Measurements from ENCODE around the gene KRTAP9-3.
"Not testable (repeated sequence)": the region's sequence is repeated elsewhere in the genome, so short reads cannot be mapped to it uniquely, and the experiment has no call there.

Gene KRTAP9-3

DNA sequence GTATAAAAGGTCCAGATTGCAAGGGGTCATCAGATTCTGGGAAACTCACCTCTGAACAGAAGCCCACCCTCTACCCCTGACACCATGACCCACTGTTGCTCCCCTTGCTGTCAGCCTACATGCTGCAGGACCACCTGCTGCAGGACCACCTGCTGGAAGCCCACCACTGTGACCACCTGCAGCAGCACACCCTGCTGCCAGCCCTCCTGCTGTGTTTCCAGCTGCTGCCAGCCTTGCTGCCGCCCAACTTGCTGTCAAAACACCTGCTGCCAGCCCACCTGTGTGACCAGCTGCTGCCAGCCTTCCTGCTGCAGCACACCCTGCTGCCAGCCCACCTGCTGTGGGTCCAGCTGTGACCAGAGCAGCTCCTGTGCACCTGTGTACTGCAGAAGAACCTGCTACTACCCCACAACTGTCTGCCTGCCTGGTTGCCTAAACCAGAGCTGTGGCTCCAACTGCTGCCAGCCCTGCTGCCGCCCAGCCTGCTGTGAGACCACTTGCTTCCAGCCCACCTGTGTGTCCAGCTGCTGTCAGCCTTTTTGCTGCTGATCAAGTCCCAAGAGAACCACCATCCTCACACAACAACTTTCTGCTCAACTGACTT, 17.5 kb downstream of the KRTAP9-3 start, which contains the start of gene KRTAP9-4:
Gene KRTAP9-4, plus strand, starts transcription at position 51 of the 604 bp plus-strand sequence. Its CDS starts 34 bp downstream, at position 85.
- DNase-seq (ENCODE audit: low read depth in 2 of 2, low spot score in 1 of 2), result not testable (repeated sequence)

DNA sequence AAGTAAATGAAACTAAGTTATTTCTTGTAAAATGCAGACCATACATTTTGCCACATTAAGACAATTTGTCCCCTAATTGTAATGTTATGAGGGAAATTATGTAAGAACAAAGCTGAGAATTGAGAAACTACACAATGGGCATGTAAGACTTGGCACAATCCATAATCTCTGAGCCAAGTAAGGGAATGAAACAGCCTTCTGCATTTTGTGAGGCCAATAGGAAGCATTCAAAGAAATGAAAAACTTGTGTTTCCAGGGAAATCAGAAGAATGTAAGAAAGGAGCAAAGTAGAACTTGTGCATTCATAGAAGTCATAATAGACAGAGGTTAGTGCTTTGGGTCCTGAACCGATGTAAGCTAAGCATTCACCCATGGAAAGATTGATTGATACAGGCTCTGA, 19.0 kb downstream of the KRTAP9-3 start:
- DNase-seq (ENCODE audit: low read depth in 2 of 2, low spot score in 1 of 2), result no peak

DNA sequence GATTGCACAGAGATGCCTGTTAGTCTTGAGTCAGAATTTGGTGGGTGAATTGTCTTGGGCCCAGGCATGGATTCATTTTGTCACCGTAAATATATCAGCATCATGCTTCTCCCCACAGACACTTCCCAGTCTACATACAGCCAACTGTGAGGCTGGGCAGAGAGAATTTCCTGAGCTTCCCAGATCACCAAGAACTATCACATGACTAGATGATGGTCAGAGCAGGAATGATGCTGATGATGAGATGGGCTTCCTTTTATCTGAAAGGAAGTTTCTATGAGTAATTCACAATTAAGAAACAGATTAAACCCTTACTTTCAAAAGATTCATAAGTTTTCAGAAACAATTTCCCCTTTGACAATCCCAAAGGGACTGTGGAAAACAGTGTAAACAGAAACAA, 22.6 kb downstream of the KRTAP9-3 start:
- DNase-seq (ENCODE audit: low read depth in 2 of 2, low spot score in 1 of 2), result no peak

DNA sequence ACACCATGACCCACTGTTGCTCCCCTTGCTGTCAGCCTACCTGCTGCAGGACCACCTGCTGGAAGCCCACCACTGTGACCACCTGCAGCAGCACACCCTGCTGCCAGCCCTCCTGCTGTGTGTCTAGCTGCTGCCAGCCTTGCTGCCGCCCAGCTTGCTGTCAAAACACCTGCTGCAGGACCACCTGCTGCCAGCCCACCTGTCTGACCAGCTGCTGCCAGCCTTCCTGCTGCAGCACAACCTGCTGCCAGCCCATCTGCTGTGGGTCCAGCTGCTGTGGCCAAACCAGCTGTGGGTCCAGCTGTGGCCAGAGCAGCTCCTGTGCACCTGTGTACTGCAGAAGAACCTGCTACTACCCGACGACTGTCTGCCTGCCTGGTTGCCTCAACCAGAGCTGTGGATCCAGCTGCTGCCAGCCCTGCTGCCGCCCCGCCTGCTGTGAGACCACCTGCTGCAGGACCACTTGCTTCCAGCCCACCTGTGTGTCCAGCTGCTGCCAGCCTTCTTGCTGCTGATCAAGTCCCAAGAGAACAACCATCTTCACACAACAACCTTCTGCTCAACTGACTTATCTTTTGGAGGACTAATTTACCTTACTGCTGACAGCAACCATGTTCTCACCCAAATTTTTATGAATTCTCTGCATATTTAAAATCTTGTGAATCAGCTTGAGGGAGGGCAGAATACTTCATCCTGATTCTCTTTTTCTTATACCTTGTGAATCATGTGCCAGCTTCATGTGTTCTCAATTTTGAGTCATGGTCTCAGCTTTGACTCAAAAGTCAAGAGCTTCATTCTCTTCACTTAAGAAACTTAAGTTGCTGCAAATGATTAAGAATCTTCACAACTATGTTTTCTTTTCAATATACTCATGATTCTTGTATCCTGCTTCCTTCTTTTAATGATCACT, 23.4 kb downstream of the KRTAP9-3 start, which contains the start of gene KRTAP9-9:
Gene KRTAP9-9, plus strand, starts transcription at position 4 of the 910 bp plus-strand sequence.
- DNase-seq (ENCODE audit: low read depth in 2 of 2, low spot score in 1 of 2), result not testable (repeated sequence)

DNA sequence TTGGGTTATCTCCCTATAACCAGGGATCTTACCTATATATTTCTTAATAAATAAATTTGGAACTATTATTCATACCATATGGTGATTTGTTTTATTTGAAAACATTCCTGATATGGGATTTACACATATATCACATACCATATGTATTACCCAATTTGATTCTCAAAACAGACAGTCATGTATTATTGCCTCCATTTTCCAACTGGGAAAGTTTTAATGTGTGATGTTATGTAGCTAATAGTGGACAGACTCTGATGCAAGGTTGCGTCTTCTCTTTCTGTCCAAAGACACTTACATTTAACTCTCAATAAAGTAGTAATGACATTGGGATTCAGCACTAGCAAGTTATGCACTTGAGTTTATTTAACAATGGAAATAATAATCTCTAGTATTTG, 24.0 kb downstream of the KRTAP9-3 start:
- no peak for DNase-seq (ENCODE audit: low read depth in 2 of 2, low spot score in 1 of 2)

DNA sequence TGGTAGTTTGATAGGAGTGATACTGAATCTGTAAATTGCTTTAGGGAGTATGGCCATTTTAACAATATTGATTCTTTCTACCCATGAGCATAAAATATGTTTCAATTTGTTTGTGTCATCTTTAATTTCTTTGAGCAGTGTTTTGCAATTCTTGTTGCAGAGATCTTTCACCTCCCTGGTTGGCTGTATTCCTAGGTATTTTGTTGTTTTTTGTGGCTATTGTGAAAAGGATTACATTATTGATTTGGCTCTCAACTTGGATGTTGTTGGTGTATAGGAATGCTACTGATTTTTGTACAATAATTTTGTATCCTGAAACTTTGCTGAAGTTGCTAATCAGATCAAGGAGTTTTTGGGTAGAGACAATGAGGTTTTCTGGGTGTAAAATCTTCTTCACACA, 26.2 kb downstream of the KRTAP9-3 start:
- DNase-seq (ENCODE audit: low read depth in 2 of 2, low spot score in 1 of 2), result no peak

DNA sequence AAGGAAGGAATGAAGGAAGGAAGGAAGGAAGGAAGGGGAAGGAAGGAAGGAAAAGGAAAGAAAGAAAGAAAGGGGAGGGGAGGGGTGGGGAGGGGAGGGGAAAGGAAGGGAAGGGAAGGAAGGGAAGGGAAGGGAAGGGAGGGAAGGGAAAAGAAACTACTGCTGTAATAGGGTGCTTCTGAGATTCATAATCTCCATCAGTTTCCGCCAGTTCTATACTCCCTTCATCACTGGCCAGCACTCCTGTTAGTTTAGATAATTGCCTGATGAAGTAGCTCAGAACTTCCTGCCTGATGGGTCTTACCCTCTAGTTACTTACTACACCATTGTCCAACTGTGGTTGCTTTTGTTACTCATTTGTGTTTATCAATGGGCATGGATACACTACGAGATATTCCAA, 31.0 kb downstream of the KRTAP9-3 start:
- DNase-seq (ENCODE audit: low read depth in 2 of 2, low spot score in 1 of 2), result no peak

DNA sequence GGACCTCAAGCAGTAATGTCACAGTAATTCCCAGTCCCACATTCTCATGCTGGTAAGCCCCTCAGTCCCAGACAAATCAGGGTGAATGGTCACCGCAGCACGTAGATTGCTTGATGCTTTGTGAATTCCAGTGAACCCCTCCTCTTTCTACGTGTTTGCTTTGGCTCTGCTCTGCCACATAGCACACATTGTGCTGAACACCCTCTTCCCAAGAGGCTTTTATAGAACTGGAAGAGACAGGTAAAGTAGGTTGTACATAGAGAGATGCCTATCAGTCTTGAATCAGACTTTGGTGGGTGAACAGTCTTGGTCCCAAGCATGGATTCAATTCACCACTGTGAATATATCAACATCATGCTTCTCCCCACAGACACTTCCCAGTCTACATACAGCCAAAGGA, 32.4 kb downstream of the KRTAP9-3 start:
- DNase-seq (ENCODE audit: low read depth in 2 of 2, low spot score in 1 of 2), result no peak

DNA sequence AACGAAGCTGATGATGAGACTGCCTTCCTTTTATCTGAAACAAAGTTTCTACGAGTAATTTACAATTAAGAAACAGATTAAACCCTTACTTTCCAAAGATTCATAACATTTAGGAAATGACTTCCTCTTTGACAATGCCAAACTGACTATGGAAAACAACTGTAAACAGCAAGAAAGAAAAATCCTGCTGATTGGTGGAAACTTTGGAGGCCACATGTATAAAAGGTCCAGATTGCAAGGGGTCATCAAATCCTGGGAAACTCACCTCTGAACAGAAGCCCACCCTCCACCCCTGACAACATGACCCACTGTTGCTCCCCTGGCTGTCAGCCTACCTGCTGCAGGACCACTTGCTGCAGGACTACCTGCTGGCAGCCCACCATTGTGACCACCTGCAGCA, 32.8 kb downstream of the KRTAP9-3 start, which contains the start of gene KRTAP9-6:
Gene KRTAP9-6, plus strand, starts transcription at position 301 of the 400 bp plus-strand sequence. Its CDS starts 0 bp downstream, at position 301.
- DNase-seq (ENCODE audit: low read depth in 2 of 2, low spot score in 1 of 2), result no peak

DNA sequence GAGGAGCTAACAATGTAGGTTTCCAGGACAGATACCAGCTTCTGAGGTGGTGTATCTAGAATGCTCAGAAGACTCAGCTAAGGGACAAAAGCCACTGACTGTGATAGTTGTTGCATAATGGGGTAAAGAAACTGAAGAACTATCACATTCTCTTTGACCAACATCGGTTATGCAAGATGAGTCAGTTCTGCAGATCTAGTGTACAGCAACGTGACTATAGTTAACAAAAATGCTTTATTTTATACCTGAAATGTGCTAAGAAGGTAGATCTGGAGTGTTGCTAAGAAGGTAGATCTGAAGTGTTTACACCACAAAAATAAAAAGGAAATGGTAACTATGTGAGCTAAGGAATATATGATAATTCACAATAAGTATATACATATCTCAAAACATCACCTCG, 35.5 kb downstream of the KRTAP9-3 start:
- DNase-seq (ENCODE audit: low read depth in 2 of 2, low spot score in 1 of 2), result no peak

DNA sequence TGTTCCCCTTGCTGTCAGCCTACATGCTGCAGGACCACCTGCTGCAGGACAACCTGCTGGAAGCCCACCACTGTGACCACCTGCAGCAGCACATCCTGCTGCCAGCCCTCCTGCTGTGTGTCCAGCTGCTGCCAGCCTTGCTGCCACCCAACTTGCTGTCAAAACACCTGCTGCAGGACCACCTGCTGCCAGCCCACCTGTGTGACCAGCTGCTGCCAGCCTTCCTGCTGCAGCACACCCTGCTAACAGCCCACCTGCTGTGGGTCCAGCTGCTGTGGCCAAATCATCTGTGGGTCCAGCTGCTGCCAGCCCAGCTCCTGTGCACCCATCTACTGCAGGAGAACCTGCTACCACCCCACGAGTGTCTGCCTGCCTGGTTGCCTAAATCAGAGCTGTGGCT, 39.1 kb downstream of the KRTAP9-3 start:
- DNase-seq (ENCODE audit: low read depth in 2 of 2, low spot score in 1 of 2), result not testable (repeated sequence)

DNA sequence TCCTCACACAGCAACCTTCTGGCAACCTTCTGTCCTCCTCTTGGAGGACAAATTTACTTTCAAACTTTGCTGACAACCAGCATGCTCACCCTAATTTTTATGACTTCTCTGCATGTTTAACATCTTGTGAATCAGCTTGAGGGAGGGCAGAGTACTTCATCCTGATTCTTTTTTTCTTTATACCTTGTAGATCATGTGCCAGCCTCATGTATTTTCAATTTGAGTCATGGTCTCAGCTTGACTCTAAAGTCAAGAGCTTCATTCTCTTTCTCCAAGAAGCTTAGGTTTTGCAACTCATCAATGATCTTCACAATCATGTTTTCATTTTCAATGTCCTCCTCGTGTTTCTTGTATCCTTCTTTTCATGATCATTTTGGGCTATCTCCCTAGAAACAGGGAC, 39.6 kb downstream of the KRTAP9-3 start:
- no peak for DNase-seq (ENCODE audit: low read depth in 2 of 2, low spot score in 1 of 2)

DNA sequence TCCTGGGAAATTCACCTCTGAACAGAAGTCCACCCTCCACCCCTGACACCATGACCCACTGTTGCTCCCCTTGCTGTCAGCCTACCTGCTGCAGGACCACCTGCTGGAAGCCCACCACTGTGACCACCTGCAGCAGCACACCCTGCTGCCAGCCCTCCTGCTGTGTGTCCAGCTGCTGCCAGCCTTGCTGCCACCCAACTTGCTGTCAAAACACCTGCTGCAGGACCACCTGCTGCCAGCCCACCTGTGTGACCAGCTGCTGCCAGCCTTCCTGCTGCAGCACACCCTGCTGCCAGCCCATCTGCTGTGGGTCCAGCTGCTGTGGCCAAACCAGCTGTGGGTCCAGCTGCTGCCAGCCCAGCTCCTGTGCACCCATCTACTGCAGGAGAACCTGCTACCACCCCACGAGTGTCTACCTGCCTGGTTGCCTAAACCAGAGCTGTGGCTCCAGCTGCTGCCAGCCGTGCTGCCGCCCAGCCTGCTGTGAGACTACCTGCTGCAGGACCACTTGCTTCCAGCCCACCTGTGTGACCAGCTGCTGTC, 43.5 kb downstream of the KRTAP9-3 start, which contains the start of gene KRTAP9-7:
Gene KRTAP9-7, plus strand, starts transcription at position 51 of the 543 bp plus-strand sequence. Its CDS starts 0 bp downstream, at position 51.
- DNase-seq (ENCODE audit: low read depth in 2 of 2, low spot score in 1 of 2), result not testable (repeated sequence)

DNA sequence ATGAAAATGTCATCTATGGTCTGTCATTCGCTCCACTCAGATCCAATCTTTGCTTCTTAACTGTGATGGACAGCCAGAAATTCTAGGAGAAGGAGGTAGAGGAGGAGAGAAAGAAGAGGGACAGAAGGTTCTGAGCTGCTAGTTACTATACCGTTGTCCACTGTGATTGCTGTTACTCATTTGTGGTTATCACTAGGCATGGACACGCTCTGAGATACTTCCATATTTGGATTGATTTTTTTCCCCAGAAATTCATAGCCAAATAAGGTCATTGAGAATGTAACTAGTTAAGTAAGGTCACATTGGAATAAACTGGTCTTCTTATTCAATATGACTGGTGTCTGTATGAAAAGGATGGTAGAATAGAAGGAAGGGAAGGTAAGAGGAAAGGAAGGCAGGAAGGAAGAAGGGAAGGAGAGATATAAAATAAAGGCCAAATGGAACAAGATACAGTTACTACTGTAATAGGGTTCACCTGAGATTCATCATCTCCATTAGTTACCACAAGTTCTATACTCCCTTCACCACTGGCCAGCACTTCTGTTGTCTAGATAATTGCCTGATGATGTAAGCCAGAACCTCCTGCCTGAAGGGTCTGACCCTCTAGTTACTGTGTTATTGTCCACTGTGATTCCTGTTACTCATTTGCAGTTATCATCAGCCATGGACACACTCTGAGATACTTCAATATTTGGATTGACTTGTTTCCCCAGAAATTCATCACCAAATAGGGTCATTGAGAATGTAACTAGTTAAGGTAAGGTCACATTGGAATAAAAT, 46.1 kb downstream of the KRTAP9-3 start:
- DNase-seq (ENCODE audit: low read depth in 2 of 2, low spot score in 1 of 2), result no peak
